ENCODE measurements around the gene SLC13A4. TPM values are rescaled to one million over a fixed set of nuclear protein-coding genes. Genes with fewer than 3 reads are reported as not detected.

SLC13A4 gene
- polyA plus RNA-seq, 1 donor from 2014 or later = 1.4 TPM

GRCh38 chr7:135706858-135707569, 21.0 kb downstream of the SLC13A4 start:
- Histone ChIP-seq H3K27ac (ENCODE audit: low read length) (no peak overlapping the region), H3K9me3 (ENCODE audit: low read length) (no peaks in the 10 kb centered on the region), H3K4me2 (ENCODE audit: low read length) (no peak overlapping the region), H3K9ac (ENCODE audit: low read length) (no peak overlapping the region), H2AFZ (ENCODE audit: low read depth, low read length) (no peak overlapping the region), H3K4me3 (ENCODE audit: low read length) (no peak overlapping the region), H3K36me3 (ENCODE audit: insufficient read depth, low read length) (no peaks in the 10 kb centered on the region), H3F3A (ENCODE audit: insufficient read depth, low read length, poor library complexity, severe bottlenecking) (no peaks in the 10 kb centered on the region), H3K27me3 (ENCODE audit: insufficient read depth, low read depth, low read length) (no peaks in the 10 kb centered on the region), H3K9me2 (ENCODE audit: insufficient read depth, low read length) (no peaks in the 10 kb centered on the region), H3K79me2 (replicated peaks; ENCODE audit: insufficient read depth, low read length) (no peaks in the 10 kb centered on the region), H4K20me1 (ENCODE audit: insufficient read depth) (no peaks in the 10 kb centered on the region)
- TF ChIP-seq RAD21 (conservative IDR thresholded peaks at IDR 0.05) = no peak
- TF ChIP-seq EZH2 (IDR thresholded peaks at IDR 0.05; ENCODE audit: borderline replicate concordance, insufficient read depth, low read length, poor library complexity, severe bottlenecking) = no peak
- TF ChIP-seq SMC3 (conservative IDR thresholded peaks at IDR 0.05; ENCODE audit: poor library complexity) = no peak
- TF ChIP-seq REST (IDR thresholded peaks at IDR 0.05; ENCODE audit: borderline replicate concordance) = no peak
- no peak for TF ChIP-seq MXI1 (conservative IDR thresholded peaks at IDR 0.05; ENCODE audit: poor library complexity, severe bottlenecking)
- TF ChIP-seq POLR2AphosphoS5 (IDR thresholded peaks at IDR 0.05) = no peak
- TF ChIP-seq EP300 (conservative IDR thresholded peaks at IDR 0.05; ENCODE audit: poor library complexity, severe bottlenecking) = no peak
- no peak for TF ChIP-seq TAF1 (IDR thresholded peaks at IDR 0.05; ENCODE audit: low read depth)
- TF ChIP-seq CTCF (IDR thresholded peaks at IDR 0.05; ENCODE audit: poor library complexity, severe bottlenecking) = no peak

- Histone ChIP-seq H3K9me3 (ENCODE audit: low read length) (no peaks in the 10 kb centered on the region), H4K20me1 (ENCODE audit: insufficient read depth) (no peaks in the 10 kb centered on the region), H3K4me2 (ENCODE audit: low read length) (no peak overlapping the region), H3K9ac (ENCODE audit: low read length) (no peak overlapping the region), H3K27ac (ENCODE audit: low read length) (no peak overlapping the region), H2AFZ (ENCODE audit: low read depth, low read length) (no peak overlapping the region), H3F3A (ENCODE audit: insufficient read depth, low read length, poor library complexity, severe bottlenecking) (no peaks in the 10 kb centered on the region), H3K9me2 (ENCODE audit: insufficient read depth, low read length) (no peaks in the 10 kb centered on the region), H3K36me3 (ENCODE audit: insufficient read depth, low read length) (no peaks in the 10 kb centered on the region), H3K27me3 (ENCODE audit: insufficient read depth, low read depth, low read length) (no peaks in the 10 kb centered on the region), H3K4me3 (ENCODE audit: low read length) (no peak overlapping the region), H3K79me2 (replicated peaks; ENCODE audit: insufficient read depth, low read length) (no peaks in the 10 kb centered on the region)
- TF ChIP-seq MXI1 (conservative IDR thresholded peaks at IDR 0.05; ENCODE audit: poor library complexity, severe bottlenecking) = no peak
- no peak for TF ChIP-seq RAD21 (conservative IDR thresholded peaks at IDR 0.05)
- TF ChIP-seq EZH2 (IDR thresholded peaks at IDR 0.05; ENCODE audit: borderline replicate concordance, insufficient read depth, low read length, poor library complexity, severe bottlenecking) = no peak
- TF ChIP-seq POLR2AphosphoS5 (IDR thresholded peaks at IDR 0.05) = no peak
- no peak for TF ChIP-seq SMC3 (conservative IDR thresholded peaks at IDR 0.05; ENCODE audit: poor library complexity)
- TF ChIP-seq CTCF (IDR thresholded peaks at IDR 0.05; ENCODE audit: poor library complexity, severe bottlenecking) = no peak
- TF ChIP-seq TAF1 (IDR thresholded peaks at IDR 0.05; ENCODE audit: low read depth) = no peak
- no peak for TF ChIP-seq EP300 (conservative IDR thresholded peaks at IDR 0.05; ENCODE audit: poor library complexity, severe bottlenecking)
Observed at GRCh38 chr7:135706038-135706742, 21.8 kb downstream of the SLC13A4 start.

Data from neural cell (in vitro differentiated cells).